Measurements from ENCODE around the gene C3orf38.

DNA sequence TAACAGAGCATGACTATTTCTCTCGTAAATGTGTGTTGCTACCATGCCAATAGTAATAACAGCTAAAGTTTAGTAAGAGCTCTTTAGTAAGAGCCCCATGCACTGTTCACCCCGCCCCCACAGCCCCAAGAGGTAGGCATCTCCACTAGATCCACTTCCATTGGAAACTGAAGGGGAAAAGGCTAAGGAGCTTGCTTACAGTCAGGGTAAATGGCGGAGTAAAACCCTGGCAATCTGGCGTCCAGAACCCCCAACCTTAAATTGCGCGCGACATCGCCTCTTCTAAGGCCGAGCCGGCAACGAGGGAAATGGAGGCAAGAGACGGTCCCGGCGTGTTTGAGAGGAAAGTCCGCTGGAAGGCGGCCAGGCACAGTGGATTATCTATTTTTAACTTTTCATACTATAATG lies 654 bp upstream of the C3orf38 start:
- TF ChIP-seq, protein P1, sequence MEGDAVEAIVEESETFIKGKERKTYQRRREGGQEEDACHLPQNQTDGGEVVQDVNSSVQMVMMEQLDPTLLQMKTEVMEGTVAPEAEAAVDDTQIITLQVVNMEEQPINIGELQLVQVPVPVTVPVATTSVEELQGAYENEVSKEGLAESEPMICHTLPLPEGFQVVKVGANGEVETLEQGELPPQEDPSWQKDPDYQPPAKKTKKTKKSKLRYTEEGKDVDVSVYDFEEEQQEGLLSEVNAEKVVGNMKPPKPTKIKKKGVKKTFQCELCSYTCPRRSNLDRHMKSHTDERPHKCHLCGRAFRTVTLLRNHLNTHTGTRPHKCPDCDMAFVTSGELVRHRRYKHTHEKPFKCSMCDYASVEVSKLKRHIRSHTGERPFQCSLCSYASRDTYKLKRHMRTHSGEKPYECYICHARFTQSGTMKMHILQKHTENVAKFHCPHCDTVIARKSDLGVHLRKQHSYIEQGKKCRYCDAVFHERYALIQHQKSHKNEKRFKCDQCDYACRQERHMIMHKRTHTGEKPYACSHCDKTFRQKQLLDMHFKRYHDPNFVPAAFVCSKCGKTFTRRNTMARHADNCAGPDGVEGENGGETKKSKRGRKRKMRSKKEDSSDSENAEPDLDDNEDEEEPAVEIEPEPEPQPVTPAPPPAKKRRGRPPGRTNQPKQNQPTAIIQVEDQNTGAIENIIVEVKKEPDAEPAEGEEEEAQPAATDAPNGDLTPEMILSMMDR (IDR thresholded peaks at IDR 0.05), result no peak
- TF ChIP-seq POLR2A (IDR thresholded peaks at IDR 0.05), result no peak

Data from lower leg skin (tissue), 3 donors.